GM18907 (cell line): ENCODE measurements around the gene CDH13.

ENCODE experiments used
- ATAC-seq: cut with Tn5 transposase; IDR thresholded peaks from one replicate; pipeline ENCODE4 v1.9.1; 2021; ENCODE audit warnings: mild to moderate bottlenecking, moderate library complexity; ENCODE audit not compliant: unreplicated experiment

The CDH13 gene

GRCh38 chr16:83201748-83202147, 575.0 kb downstream of the CDH13 start:
- no peak for ATAC-seq

- no peak for ATAC-seq
These were observed 579.1 kb downstream of the CDH13 start for GRCh38 chr16:83205896-83206295.

- ATAC-seq = no peak
These were observed 579.7 kb downstream of the CDH13 start for GRCh38 chr16:83206426-83206825.

GRCh38 chr16:83211711-83212110, 584.9 kb downstream of the CDH13 start:
- no peak for ATAC-seq

- ATAC-seq = no peak
These were observed 585.6 kb downstream of the CDH13 start for GRCh38 chr16:83212301-83212841.

- ATAC-seq = no peak
These were observed 587.9 kb downstream of the CDH13 start for GRCh38 chr16:83214671-83215070.

GRCh38 chr16:83215406-83216001, 588.7 kb downstream of the CDH13 start:
- no peak for ATAC-seq

GRCh38 chr16:83219285-83219684, 592.5 kb downstream of the CDH13 start:
- ATAC-seq = no peak

GRCh38 chr16:83220066-83220465, 593.3 kb downstream of the CDH13 start:
- ATAC-seq = no peak

- no peak for ATAC-seq
These were observed 597.9 kb downstream of the CDH13 start for GRCh38 chr16:83224642-83225041.

- ATAC-seq = no peak
These were observed 600.6 kb downstream of the CDH13 start for GRCh38 chr16:83227336-83227735.

- ATAC-seq = no peak
These were observed 605.0 kb downstream of the CDH13 start for GRCh38 chr16:83231729-83232128.

- ATAC-seq = no peak
These were observed 606.4 kb downstream of the CDH13 start for GRCh38 chr16:83233153-83233552.

GRCh38 chr16:83238949-83239691, 612.4 kb downstream of the CDH13 start:
- no peak for ATAC-seq

- ATAC-seq = no peak
These were observed 617.3 kb downstream of the CDH13 start for GRCh38 chr16:83244057-83244456.

GRCh38 chr16:83245061-83245460, 618.3 kb downstream of the CDH13 start:
- ATAC-seq = no peak

GRCh38 chr16:83247767-83248372, 621.1 kb downstream of the CDH13 start:
- ATAC-seq = no peak

GRCh38 chr16:83248735-83249463, 622.1 kb downstream of the CDH13 start:
- no peak for ATAC-seq

- ATAC-seq = no peak
These were observed 626.8 kb downstream of the CDH13 start for GRCh38 chr16:83253521-83253920.

- no peak for ATAC-seq
These were observed 631.7 kb downstream of the CDH13 start for GRCh38 chr16:83258366-83258928.
